Adrenal gland (tissue), 5 donors: ENCODE measurements around the gene ANXA9.

ENCODE experiments used
- CTCF ChIP-seq, 6 experiments: fragments of 450-650 bp in 4 of 6; fragments of 200-600 bp in 2 of 6; sonication (generic) in 1 of 6; IDR thresholded peaks; 1 replicate in 5 of 6; 2 replicates in 1 of 6; pipeline versions ENCODE4 v1.5.1 to v1.8.0; 2016 to 2021; ENCODE audit warnings: antibody characterized with exemption in 6 of 6, mild to moderate bottlenecking in 2 of 6, moderate library complexity in 1 of 6
- POLR2A ChIP-seq, 2 donors: fragments of 450-650 bp; IDR thresholded peaks; one replicate each; pipeline ENCODE4 v1.6.1; 2017; ENCODE audit warnings: antibody characterized with exemption in 2 of 2, mild to moderate bottlenecking in 2 of 2, moderate library complexity in 1 of 2
- donor health status: DM: no; HTN: no; CAD: no.

GRCh38 chr1:150969626-150970025, 12.5 kb upstream of the ANXA9 start:
- TF ChIP-seq CTCF (IDR thresholded peaks at IDR 0.05) (no peak), POLR2A (IDR thresholded peaks at IDR 0.05) (no peak)
